DOHH2 (cell line): Measurements from ENCODE around the gene CLCA1.

Experiments
- H3F3A ChIP-seq: fragments of 200-600 bp; sonication (generic), shearing (Covaris generic); 2 replicates; pipeline ENCODE4 v1.6.0; 2016; ENCODE audit warnings: antibody characterized with exemption, mild to moderate bottlenecking; ENCODE audit not compliant: control insufficient read depth, insufficient read depth
- H3K27ac ChIP-seq: fragments of 200-600 bp; sonication (generic); 2 replicates; pipeline ENCODE4 v1.5.1; 2014; ENCODE audit warnings: low read depth, mild to moderate bottlenecking, low read length, moderate library complexity
- H3K27me3 ChIP-seq: fragments of 200-600 bp; sonication (generic); 2 replicates; pipeline ENCODE4 v1.6.1; 2014; ENCODE audit warnings: mild to moderate bottlenecking, low read length, mixed read lengths; ENCODE audit not compliant: control insufficient read depth
- H3K36me3 ChIP-seq: fragments of 200-600 bp; sonication (generic); 2 replicates; pipeline ENCODE4 v1.6.1; 2014; ENCODE audit warnings: mild to moderate bottlenecking, low read length, moderate library complexity, mixed read lengths; ENCODE audit not compliant: control insufficient read depth
- H3K4me1 ChIP-seq: fragments of 200-600 bp; sonication (generic); 2 replicates; pipeline ENCODE4 v1.6.1; 2014; ENCODE audit warnings: mild to moderate bottlenecking, low read length, mixed read lengths; ENCODE audit not compliant: control insufficient read depth
- H3K4me2 ChIP-seq: fragments of 200-600 bp; sonication (generic); 2 replicates; pipeline ENCODE4 v1.6.0; 2014; ENCODE audit warnings: mild to moderate bottlenecking, low read length, moderate library complexity
- H3K4me3 ChIP-seq: fragments of 200-600 bp; sonication (generic); 2 replicates; pipeline ENCODE4 v1.5.1; 2014; ENCODE audit warnings: mild to moderate bottlenecking, low read length, mixed read lengths
- H3K79me2 ChIP-seq: fragments of 200-600 bp; sonication (generic); 2 replicates; pipeline ENCODE4 v1.6.1; 2014; ENCODE audit warnings: mild to moderate bottlenecking, low read length, mixed read lengths; ENCODE audit not compliant: control insufficient read depth
- H3K9me2 ChIP-seq: fragments of 200-600 bp; sonication (generic); replicated peaks from 2 replicates; pipeline ENCODE4 v1.6.1; 2014; ENCODE audit warnings: mild to moderate bottlenecking, low read length, mixed read lengths; ENCODE audit not compliant: control insufficient read depth
- H3K9me3 ChIP-seq: fragments of 200-600 bp; sonication (generic); 2 replicates; pipeline ENCODE4 v1.6.1; 2014; ENCODE audit warnings: antibody characterized with exemption, low read length, mixed read lengths; ENCODE audit not compliant: control insufficient read depth, insufficient read depth
- H4K20me1 ChIP-seq: fragments of 200-600 bp; sonication (generic); 2 replicates; pipeline ENCODE4 v1.6.0; 2014; ENCODE audit warnings: low read depth, mild to moderate bottlenecking, antibody characterized with exemption, low read length, moderate library complexity; ENCODE audit not compliant: control insufficient read depth, insufficient read depth
- CTCF ChIP-seq: fragments of 200-600 bp; sonication (generic); IDR thresholded peaks from one replicate; pipeline ENCODE4 v1.5.1; 2014; ENCODE audit warnings: antibody characterized with exemption, mild to moderate bottlenecking, low read depth, low read length; ENCODE audit not compliant: poor library complexity, severe bottlenecking
- EZH2phosphoT487 ChIP-seq: fragments of 200-600 bp; sonication (generic); IDR thresholded peaks from 2 replicates; pipeline ENCODE4 v1.6.1; 2017; ENCODE audit warnings: borderline replicate concordance, mild to moderate bottlenecking, antibody characterized with exemption, low read length, moderate library complexity, mixed read lengths

CLCA1 gene

GRCh38 chr1:86436041-86436440 lies 32.7 kb upstream of the CLCA1 start:
- H3K27me3 ChIP-seq: peaks cover 6% of the 10 kb centered on the region
- H3K79me2 ChIP-seq: no peaks in the 10 kb centered on the region
- no peaks in the 10 kb centered on the region for H3K36me3 ChIP-seq
- no peak overlapping the region for H3K4me3 ChIP-seq
- H3K27ac ChIP-seq: no peak overlapping the region
- H4K20me1 ChIP-seq: no peaks in the 10 kb centered on the region
- no peak overlapping the region for H3K4me2 ChIP-seq
- TF ChIP-seq CTCF: no peak
- no peak for TF ChIP-seq EZH2phosphoT487
- H3K9me3 ChIP-seq: no peaks in the 10 kb centered on the region
- H3K9me2 ChIP-seq: no peaks in the 10 kb centered on the region
- no peaks in the 10 kb centered on the region for H3K4me1 ChIP-seq
- no peaks in the 10 kb centered on the region for H3F3A ChIP-seq

- Histone ChIP-seq H3K9me3 (no peaks in the 10 kb centered on the region), H3K27me3 (peaks cover 3% of the 10 kb centered on the region; the same call in 1 of the 2 replicates), H3K36me3 (no peaks in the 10 kb centered on the region), H3F3A (no peaks in the 10 kb centered on the region), H3K27ac (no peak overlapping the region), H3K4me1 (no peaks in the 10 kb centered on the region), H3K79me2 (no peaks in the 10 kb centered on the region), H3K4me3 (no peak overlapping the region), H3K4me2 (no peak overlapping the region), H4K20me1 (no peaks in the 10 kb centered on the region; the same call in 1 of the 2 replicates), H3K9me2 (no peaks in the 10 kb centered on the region)
- TF ChIP-seq CTCF (no peak), EZH2phosphoT487 (no peak)
Measured at GRCh38 chr1:86441581-86441980, 27.1 kb upstream of the CLCA1 start.

GRCh38 chr1:86441997-86442396 lies 26.7 kb upstream of the CLCA1 start:
- no peaks in the 10 kb centered on the region for H3F3A ChIP-seq
- no peaks in the 10 kb centered on the region for H3K9me3 ChIP-seq
- H3K4me1 ChIP-seq: no peaks in the 10 kb centered on the region
- H3K4me2 ChIP-seq: no peak overlapping the region
- no peak overlapping the region for H3K27ac ChIP-seq
- no peaks in the 10 kb centered on the region for H3K36me3 ChIP-seq
- H3K27me3 ChIP-seq: peaks cover 3% of the 10 kb centered on the region; the same call in 1 of the 2 replicates
- no peaks in the 10 kb centered on the region; the same call in 1 of the 2 replicates for H4K20me1 ChIP-seq
- H3K4me3 ChIP-seq: no peak overlapping the region
- H3K79me2 ChIP-seq: no peaks in the 10 kb centered on the region
- TF ChIP-seq EZH2phosphoT487 (no peak), CTCF (no peak)
- H3K9me2 ChIP-seq: no peaks in the 10 kb centered on the region
